Measurements from ENCODE around the gene KDM6A.

- TF ChIP-seq EP300 (IDR thresholded peaks at IDR 0.05; ENCODE audit: low read length), result no peak
- TF ChIP-seq TCF7 (IDR thresholded peaks at IDR 0.05; ENCODE audit: borderline replicate concordance), result no peak
- no peak for TF ChIP-seq ELF4 (CRISPR knock-in tag; IDR thresholded peaks at IDR 0.05)
- no peak for TF ChIP-seq KDM4B (IDR thresholded peaks at IDR 0.05; ENCODE audit: borderline replicate concordance in 2 of 2, low read depth in 1 of 2)
- TF ChIP-seq POLR2A (conservative IDR thresholded peaks at IDR 0.05), result no peak
- no peak for TF ChIP-seq FOXJ3 (CRISPR knock-in tag; IDR thresholded peaks at IDR 0.05)
- TF ChIP-seq TAF15 (IDR thresholded peaks at IDR 0.05; ENCODE audit: low read depth, low read length), result no peak
- no peak for TF ChIP-seq BRF2 (IDR thresholded peaks at IDR 0.05; ENCODE audit: borderline replicate concordance, insufficient read depth, insufficient read length)
- TF ChIP-seq, protein P1, sequence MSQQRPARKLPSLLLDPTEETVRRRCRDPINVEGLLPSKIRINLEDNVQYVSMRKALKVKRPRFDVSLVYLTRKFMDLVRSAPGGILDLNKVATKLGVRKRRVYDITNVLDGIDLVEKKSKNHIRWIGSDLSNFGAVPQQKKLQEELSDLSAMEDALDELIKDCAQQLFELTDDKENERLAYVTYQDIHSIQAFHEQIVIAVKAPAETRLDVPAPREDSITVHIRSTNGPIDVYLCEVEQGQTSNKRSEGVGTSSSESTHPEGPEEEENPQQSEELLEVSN (IDR thresholded peaks at IDR 0.05; ENCODE audit: borderline replicate concordance in 1 of 2, extremely low read depth in 1 of 2, insufficient read depth in 1 of 2, insufficient read length in 1 of 2, low read depth in 1 of 2, low read length in 1 of 2, poor library complexity in 1 of 2, severe bottlenecking in 1 of 2), result no peak
Measured at GRCh38 chrX:44927398-44927797, 54.4 kb downstream of the KDM6A start.
